GM12878 (cell line): ENCODE data around the gene NTM. TPM values are rescaled to one million over a fixed set of nuclear protein-coding genes. Genes with fewer than 3 reads are reported as not detected.

ENCODE experiments used
- ATAC-seq: fragments of 200-7000 bp; cut with Tn5 transposase; 3 replicates; pipeline ENCODE4 v1.9.1; 2020; ENCODE audit warnings: mild to moderate bottlenecking, moderate library complexity
- BruUV-seq: library from RNA; stranded (reverse); fragments of 400-500 nt; replicated peaks from 2 replicates; lab custom pipeline; 2021; lab: Mats Ljungman, UMichigan
- CTCF ChIA-PET: fragments of 300-600 bp; sonication (Branson Sonifier 250); formaldehyde crosslinking; extraction: SDS; loops from one replicate; lab custom pipeline; 2021; ENCODE audit warnings: inconsistent platforms; lab: Yijun Ruan, JAX
- POLR2A ChIA-PET: fragments of 350-600 bp; formaldehyde crosslinking; extraction: SDS; loops from one replicate; lab custom pipeline; 2021; ENCODE audit warnings: inconsistent platforms; lab: Charles Lee
- RAD21 ChIA-PET: fragments of 300-600 bp; sonication (Branson Sonifier 250); formaldehyde crosslinking; loops from one replicate; lab custom pipeline; 2023; ENCODE audit warnings: antibody characterized with exemption; ENCODE audit not compliant: unreplicated experiment; lab: Charles Lee
- SMC1A ChIA-PET: fragments of 300-600 bp; sonication (Branson Sonifier 250); formaldehyde crosslinking; loops from one replicate; lab custom pipeline; 2023; ENCODE audit not compliant: unreplicated experiment, uncharacterized antibody; lab: Charles Lee
- DNase-seq: peaks from one replicate; pipeline ENCODE4 v3.0.0-alpha.2; 2011; ENCODE audit warnings: low read depth, low spot score
- FAIRE-seq: peaks from 3 replicates; lab custom pipeline; 2011; peaks lifted over from hg19 to GRCh38; lab: Jason Lieb, UNC
- H2AFZ ChIP-seq: 2 replicates; pipeline ENCODE4 v1.6.0; 2011; ENCODE audit warnings: low read depth, low read length, control low read depth; ENCODE audit not compliant: control insufficient read depth
- H3K27ac ChIP-seq: 2 replicates; pipeline ENCODE4 v1.5.1; 2011; ENCODE audit warnings: control low read depth; ENCODE audit not compliant: control insufficient read depth, insufficient read depth
- H3K27me3 ChIP-seq, 2 experiments: replicated peaks in 1 of 2; 2 replicates each; pipeline versions ENCODE4 v1.6.0 to v1.6.1; 2011; ENCODE audit warnings: low read length in 1 of 2; ENCODE audit not compliant: control insufficient read depth in 2 of 2, insufficient read depth in 2 of 2
- H3K36me3 ChIP-seq, 2 experiments: 2 replicates each; pipeline ENCODE4 v1.5.1; 2011; ENCODE audit warnings: low read length in 1 of 2; ENCODE audit not compliant: control insufficient read depth in 2 of 2, insufficient read depth in 2 of 2
- H3K4me1 ChIP-seq: 2 replicates; pipeline ENCODE4 v1.6.1; 2011; ENCODE audit warnings: mild to moderate bottlenecking, low read length, moderate library complexity, mixed read lengths; ENCODE audit not compliant: control insufficient read depth, insufficient read depth
- H3K4me2 ChIP-seq: 2 replicates; pipeline ENCODE4 v1.6.0; 2011; ENCODE audit warnings: control low read depth; ENCODE audit not compliant: control insufficient read depth, insufficient read depth
- H3K4me3 ChIP-seq: fragments of 200-600 bp; sonication (generic); 2 replicates; pipeline ENCODE4 v1.5.1; 2016
- H3K79me2 ChIP-seq: 2 replicates; pipeline ENCODE4 v1.6.0; 2011; ENCODE audit warnings: low read length; ENCODE audit not compliant: control insufficient read depth, insufficient read depth
- H3K9ac ChIP-seq: 2 replicates; pipeline ENCODE4 v1.8.0; 2011; ENCODE audit warnings: low read length, control low read depth, mixed read lengths; ENCODE audit not compliant: control insufficient read depth, insufficient read depth
- H3K9me3 ChIP-seq: replicated peaks from 3 replicates; pipeline ENCODE4 v1.5.1; 2011; ENCODE audit warnings: mild to moderate bottlenecking, low read length; ENCODE audit not compliant: control insufficient read depth, insufficient read depth
- H4K20me1 ChIP-seq: 2 replicates; pipeline ENCODE4 v1.6.0; 2011; ENCODE audit not compliant: control insufficient read depth, insufficient read depth
- CBFB ChIP-seq: IDR thresholded peaks from 2 replicates; pipeline ENCODE4 v1.6.1; 2016; ENCODE audit warnings: antibody characterized with exemption, low read depth
- EP300 ChIP-seq, 2 experiments: fragments of 150-350 bp in 1 of 2; IDR thresholded peaks; 2 replicates each; pipeline ENCODE4 v1.6.1; 2011 to 2012; ENCODE audit warnings: low read depth in 2 of 2, low read length in 2 of 2, borderline replicate concordance in 1 of 2, improper control_type of control experiment in 1 of 2, inconsistent platforms in 1 of 2; ENCODE audit not compliant: control insufficient read depth in 1 of 2
- ETV6 ChIP-seq, 2 experiments: fragments of 450-650 bp in 1 of 2; IDR thresholded peaks in 1 of 2; conservative IDR thresholded peaks in 1 of 2; 2 replicates each; pipeline ENCODE4 v1.6.1; 2014; ENCODE audit warnings: antibody characterized with exemption in 1 of 2, borderline replicate concordance in 1 of 2, low read depth in 1 of 2, mild to moderate bottlenecking in 1 of 2, moderate library complexity in 1 of 2
- FOS ChIP-seq: IDR thresholded peaks from 3 replicates; pipeline ENCODE4 v1.6.1; 2011; ENCODE audit warnings: borderline replicate concordance; ENCODE audit not compliant: insufficient read length; ENCODE audit errors: extremely low read depth
- IKZF1 ChIP-seq: fragments of 450-650 bp; conservative IDR thresholded peaks from 2 replicates; pipeline ENCODE4 v1.6.1; 2017; ENCODE audit warnings: antibody characterized with exemption, mild to moderate bottlenecking
- MEF2A ChIP-seq: IDR thresholded peaks from 2 replicates; pipeline ENCODE4 v1.6.1; 2011; ENCODE audit warnings: low read depth, mild to moderate bottlenecking, low read length, moderate library complexity; ENCODE audit not compliant: insufficient read depth
- RAD21 ChIP-seq: IDR thresholded peaks from 2 replicates; pipeline ENCODE4 v1.6.1; 2011; ENCODE audit warnings: mild to moderate bottlenecking, low read depth, low read length, moderate library complexity; ENCODE audit not compliant: insufficient read depth
- SRF ChIP-seq, 2 experiments: IDR thresholded peaks; 2 replicates each; pipeline ENCODE4 v1.6.1; 2011; ENCODE audit warnings: low read depth in 2 of 2, low read length in 2 of 2, mild to moderate bottlenecking in 1 of 2, moderate library complexity in 1 of 2
- ZBED1 ChIP-seq: IDR thresholded peaks from 2 replicates; pipeline ENCODE4 v1.6.1; 2016; ENCODE audit warnings: borderline replicate concordance
- ZNF384 ChIP-seq: IDR thresholded peaks from 2 replicates; pipeline ENCODE4 v1.6.1; 2012; ENCODE audit warnings: low read depth, mild to moderate bottlenecking, low read length, improper control_type of control experiment, borderline replicate concordance
- ZZZ3 ChIP-seq: IDR thresholded peaks from 2 replicates; pipeline ENCODE4 v1.6.1; 2011; ENCODE audit warnings: low read depth; ENCODE audit not compliant: control insufficient read depth, insufficient read length
- WGBS: methylation state at CpG from one replicate; pipeline ENCODE4 v1.1.6; 2016; ENCODE audit warnings: low lambda C conversion rate; ENCODE audit not compliant: insufficient replicate concordance, insufficient coverage; ENCODE audit errors: missing lambda C conversion rate; 5-methylcytosine and 5-hydroxymethylcytosine counted together
- in situ Hi-C: fragments of 300-500 bp; cut with MboI; formaldehyde crosslinking; loops from 9 replicates; pipeline ENCODE4 v1.14.3; 2018; ENCODE audit warnings: mixed read lengths
- intact Hi-C: fragments of 100-400 bp; cut with micrococcal nuclease; formaldehyde crosslinking; loops from one replicate; pipeline ENCODE4 v1.14.2; 2022; ENCODE audit not compliant: unreplicated experiment
- polyA plus RNA-seq, 11 experiments: library from polyadenylated mRNA; depleted of rRNA in 4 of 11; unstranded in 6 of 11; stranded (reverse) in 5 of 11; fragments of >200 nt; fragmentation: Nextera tagmentation in 4 of 11; fragmentation: Illumina TruSeq in 1 of 11; extraction: Ambion mirVana in 4 of 11; extraction: Trizol in 1 of 11; gene quantifications; 1 replicate in 1 of 11; 2 replicates in 10 of 11; pipeline versions ENCODE4 v1.2.1 to v1.2.3, GENCODE V29; 2011 to 2016; ENCODE audit warnings: inconsistent platforms in 2 of 11, missing spikeins in 2 of 11, low read depth in 1 of 11
- total RNA-seq, 4 experiments: library from RNA; depleted of rRNA in 3 of 4; stranded (reverse); fragments of >200 nt in 3 of 4; fragmentation: Illumina TruSeq in 1 of 4; extraction: Trizol in 1 of 4; gene quantifications; 2 replicates each; pipeline versions ENCODE4 v1.2.1 to v1.2.3, GENCODE V29; 2013 to 2021
- TF ChIP-seq, protein P1 (sequence below): fragments of 450-650 bp; IDR thresholded peaks from 2 replicates; pipeline ENCODE4 v1.6.1; 2017; ENCODE audit warnings: mild to moderate bottlenecking, moderate library complexity

The NTM gene
- total and polyA plus RNA-seq, 10 of the 15 experiments (the other 5 are each of a cell fraction or from before 2014, with no cell fraction given): not detected

DNA sequence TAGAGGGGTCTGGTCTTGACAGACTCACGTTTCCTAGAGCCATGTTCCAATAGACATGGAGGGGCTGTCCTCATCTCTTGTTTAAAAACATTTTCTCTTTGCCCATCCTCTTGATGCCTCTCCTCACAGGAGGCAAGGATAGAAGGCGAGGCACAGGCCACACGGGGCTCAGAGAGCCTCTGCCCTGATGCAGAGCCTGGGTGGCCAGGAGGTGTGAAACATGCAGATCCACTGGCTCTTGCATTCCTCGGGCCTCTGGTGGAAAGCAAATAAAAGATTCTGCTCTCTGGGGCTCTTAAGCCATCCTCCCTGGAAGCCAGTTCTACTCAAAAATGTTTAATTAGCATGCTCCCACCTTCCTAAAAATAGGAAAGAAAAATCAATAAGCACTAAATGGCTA, 43.6 kb upstream of the NTM start:
- Histone ChIP-seq H3K27me3 (no peaks in the 10 kb centered on the region), H2AFZ (no peak overlapping the region), H3K27ac (no peak overlapping the region), H3K4me1 (no peaks in the 10 kb centered on the region), H3K4me3 (no peak overlapping the region), H3K36me3 (no peaks in the 10 kb centered on the region), H3K79me2 (no peaks in the 10 kb centered on the region), H4K20me1 (no peaks in the 10 kb centered on the region), H3K9me3 (no peaks in the 10 kb centered on the region), H3K9ac (no peak overlapping the region), H3K4me2 (no peak overlapping the region)
- intact Hi-C loops: no loop called here
- ChIA-PET RAD21 (no interaction called here), CTCF (no interaction called here), SMC1A (no interaction called here), POLR2A (no interaction called here)
- no TSS peak for BruUV-seq
- FAIRE-seq: no peak
- DNase-seq: no peak
- WGBS: 3% methylated on average over 4 of the region's 4 CpGs
- in situ Hi-C loops: no loop called here
- no peak for ATAC-seq
- TF ChIP-seq FOS: no peak
- no peak for TF ChIP-seq IKZF1
- no peak for TF ChIP-seq MEF2A
- TF ChIP-seq ZNF384: no peak
- no peak for TF ChIP-seq ZBED1

DNA sequence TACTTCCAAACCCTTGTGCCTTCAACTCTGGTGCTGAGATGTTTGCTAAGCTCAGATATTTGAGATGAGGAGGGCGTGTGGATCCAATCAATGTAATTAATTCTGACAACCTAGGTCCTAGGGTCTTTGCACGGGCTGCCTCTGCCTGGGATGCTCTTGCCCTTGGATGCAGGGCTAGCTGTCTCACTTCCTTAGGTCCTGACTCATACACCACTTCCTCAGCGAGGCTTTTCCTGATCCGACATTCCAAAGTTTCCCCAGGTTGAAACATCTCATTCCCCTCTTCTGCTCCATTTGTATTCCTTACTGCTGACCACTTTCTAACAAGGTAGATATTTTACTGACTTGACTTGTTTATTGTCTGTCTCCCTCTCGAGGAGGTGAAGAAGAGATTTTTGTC, 43.0 kb upstream of the NTM start:
- Histone ChIP-seq H3K27me3 (no peaks in the 10 kb centered on the region), H3K9ac (no peak overlapping the region), H2AFZ (no peak overlapping the region), H3K9me3 (no peaks in the 10 kb centered on the region), H4K20me1 (no peaks in the 10 kb centered on the region), H3K4me2 (no peak overlapping the region), H3K27ac (no peak overlapping the region), H3K4me1 (no peaks in the 10 kb centered on the region), H3K79me2 (no peaks in the 10 kb centered on the region), H3K36me3 (no peaks in the 10 kb centered on the region), H3K4me3 (no peak overlapping the region)
- RAD21 ChIA-PET: no interaction called here
- BruUV-seq: no TSS peak
- TF ChIP-seq ZZZ3: no peak
- no peak for TF ChIP-seq CBFB
- no peak for TF ChIP-seq ETV6 (conservative IDR thresholded peaks at IDR 0.05 in 1 of 2, IDR thresholded peaks at IDR 0.05 in 1 of 2; ENCODE audit: borderline replicate concordance in 1 of 2, low read depth in 1 of 2)
- TF ChIP-seq, protein P1, sequence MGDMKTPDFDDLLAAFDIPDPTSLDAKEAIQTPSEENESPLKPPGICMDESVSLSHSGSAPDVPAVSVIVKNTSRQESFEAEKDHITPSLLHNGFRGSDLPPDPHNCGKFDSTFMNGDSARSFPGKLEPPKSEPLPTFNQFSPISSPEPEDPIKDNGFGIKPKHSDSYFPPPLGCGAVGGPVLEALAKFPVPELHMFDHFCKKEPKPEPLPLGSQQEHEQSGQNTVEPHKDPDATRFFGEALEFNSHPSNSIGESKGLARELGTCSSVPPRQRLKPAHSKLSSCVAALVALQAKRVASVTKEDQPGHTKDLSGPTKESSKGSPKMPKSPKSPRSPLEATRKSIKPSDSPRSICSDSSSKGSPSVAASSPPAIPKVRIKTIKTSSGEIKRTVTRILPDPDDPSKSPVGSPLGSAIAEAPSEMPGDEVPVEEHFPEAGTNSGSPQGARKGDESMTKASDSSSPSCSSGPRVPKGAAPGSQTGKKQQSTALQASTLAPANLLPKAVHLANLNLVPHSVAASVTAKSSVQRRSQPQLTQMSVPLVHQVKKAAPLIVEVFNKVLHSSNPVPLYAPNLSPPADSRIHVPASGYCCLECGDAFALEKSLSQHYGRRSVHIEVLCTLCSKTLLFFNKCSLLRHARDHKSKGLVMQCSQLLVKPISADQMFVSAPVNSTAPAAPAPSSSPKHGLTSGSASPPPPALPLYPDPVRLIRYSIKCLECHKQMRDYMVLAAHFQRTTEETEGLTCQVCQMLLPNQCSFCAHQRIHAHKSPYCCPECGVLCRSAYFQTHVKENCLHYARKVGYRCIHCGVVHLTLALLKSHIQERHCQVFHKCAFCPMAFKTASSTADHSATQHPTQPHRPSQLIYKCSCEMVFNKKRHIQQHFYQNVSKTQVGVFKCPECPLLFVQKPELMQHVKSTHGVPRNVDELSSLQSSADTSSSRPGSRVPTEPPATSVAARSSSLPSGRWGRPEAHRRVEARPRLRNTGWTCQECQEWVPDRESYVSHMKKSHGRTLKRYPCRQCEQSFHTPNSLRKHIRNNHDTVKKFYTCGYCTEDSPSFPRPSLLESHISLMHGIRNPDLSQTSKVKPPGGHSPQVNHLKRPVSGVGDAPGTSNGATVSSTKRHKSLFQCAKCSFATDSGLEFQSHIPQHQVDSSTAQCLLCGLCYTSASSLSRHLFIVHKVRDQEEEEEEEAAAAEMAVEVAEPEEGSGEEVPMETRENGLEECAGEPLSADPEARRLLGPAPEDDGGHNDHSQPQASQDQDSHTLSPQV: no peak
- no peak for TF ChIP-seq SRF (IDR thresholded peaks at IDR 0.05; ENCODE audit: low read depth in 2 of 2, low read length in 2 of 2)
- no peak for TF ChIP-seq EP300 (IDR thresholded peaks at IDR 0.05; ENCODE audit: borderline replicate concordance in 1 of 2, control insufficient read depth in 1 of 2, low read depth in 2 of 2, low read length in 2 of 2)
- no peak for TF ChIP-seq RAD21
- DNase-seq (no peak), FAIRE-seq (no peak), ATAC-seq (no peak)
- intact Hi-C loops: no loop called here
- CTCF ChIA-PET: no interaction called here
- POLR2A ChIA-PET: no interaction called here
- SMC1A ChIA-PET: no interaction called here
- in situ Hi-C loops: no loop called here
- WGBS: 1% methylated on average over 5 of the region's 5 CpGs
